GM23338 (cell line): ENCODE data around the gene ALPI. TPM values are rescaled to one million over a fixed set of nuclear protein-coding genes. Genes with fewer than 3 reads are reported as not detected.

ENCODE experiments used
- ATAC-seq: fragments of 200-7000 bp; cut with Tn5 transposase; 3 replicates; pipeline ENCODE4 v1.9.1; 2020
- DNase-seq: peaks from one replicate; pipeline ENCODE4 v3.0.0-alpha.2; 2015; ENCODE audit warnings: low spot score
- H2AFZ ChIP-seq: fragments of 200-600 bp; sonication (generic); 2 replicates; pipeline ENCODE4 v1.8.0; 2016; ENCODE audit warnings: antibody characterized with exemption, mild to moderate bottlenecking, moderate library complexity
- H3F3A ChIP-seq: fragments of 200-600 bp; sonication (generic); replicated peaks from 2 replicates; pipeline ENCODE4 v1.8.0; 2017; ENCODE audit warnings: antibody characterized with exemption, mixed run types, low read depth
- H3K27ac ChIP-seq: fragments of 200-600 bp; sonication (generic); 2 replicates; pipeline ENCODE4 v1.6.1; 2016; ENCODE audit warnings: low read depth
- H3K27me3 ChIP-seq: fragments of 200-600 bp; sonication (generic); 2 replicates; pipeline ENCODE4 v1.8.0; 2016; ENCODE audit warnings: mild to moderate bottlenecking, mixed run types, moderate library complexity; ENCODE audit not compliant: insufficient read depth
- H3K36me3 ChIP-seq: fragments of 200-600 bp; sonication (generic); 2 replicates; pipeline ENCODE4 v1.8.0; 2016; ENCODE audit warnings: mild to moderate bottlenecking; ENCODE audit not compliant: insufficient read depth
- H3K4me1 ChIP-seq: fragments of 200-600 bp; sonication (generic); 2 replicates; pipeline ENCODE4 v1.8.0; 2016; ENCODE audit warnings: mild to moderate bottlenecking, moderate library complexity; ENCODE audit not compliant: insufficient read depth
- H3K4me2 ChIP-seq: fragments of 200-600 bp; sonication (generic); 2 replicates; pipeline ENCODE4 v1.7.1; 2017; ENCODE audit warnings: mixed run types
- H3K4me3 ChIP-seq: fragments of 200-600 bp; sonication (generic); 2 replicates; pipeline ENCODE4 v1.6.1; 2016; ENCODE audit warnings: mixed run types
- H3K79me2 ChIP-seq: fragments of 200-600 bp; sonication (generic); replicated peaks from 2 replicates; pipeline ENCODE4 v1.8.0; 2017; ENCODE audit warnings: mild to moderate bottlenecking; ENCODE audit not compliant: insufficient read depth
- H3K9me2 ChIP-seq: fragments of 200-600 bp; sonication (generic); 2 replicates; pipeline ENCODE4 v1.8.0; 2017; ENCODE audit not compliant: insufficient read depth
- H4K20me1 ChIP-seq: fragments of 200-600 bp; sonication (generic); replicated peaks from 2 replicates; pipeline ENCODE4 v1.8.0; 2017; ENCODE audit warnings: mild to moderate bottlenecking; ENCODE audit not compliant: insufficient read depth
- H3K27ac Mint-ChIP-seq: 2 replicates; pipeline ENCODE4 v1.8.0; 2020; ENCODE audit warnings: inconsistent platforms, mild to moderate bottlenecking, moderate library complexity, mixed read lengths
- H3K27me3 Mint-ChIP-seq: 3 replicates; pipeline ENCODE4 v1.8.0; 2022; ENCODE audit warnings: low read depth, mild to moderate bottlenecking, moderate library complexity, mixed read lengths, inconsistent platforms; ENCODE audit not compliant: insufficient read depth, poor library complexity
- H3K36me3 Mint-ChIP-seq: 3 replicates; pipeline ENCODE4 v1.8.0; 2021; ENCODE audit warnings: low read depth, mild to moderate bottlenecking, inconsistent platforms, moderate library complexity, mixed read lengths
- H3K4me1 Mint-ChIP-seq: 3 replicates; pipeline ENCODE4 v1.8.0; 2020; ENCODE audit warnings: mild to moderate bottlenecking, inconsistent platforms, mixed read lengths
- H3K4me3 Mint-ChIP-seq: 3 replicates; pipeline ENCODE4 v1.8.0; 2021; ENCODE audit warnings: moderate library complexity, mild to moderate bottlenecking, inconsistent platforms, mixed read lengths
- H3K9me3 Mint-ChIP-seq: 3 replicates; pipeline ENCODE4 v1.8.0; 2020; ENCODE audit warnings: moderate library complexity, mild to moderate bottlenecking, inconsistent platforms, mixed read lengths
- CTCF ChIP-seq, 2 experiments: fragments of 200-600 bp in 1 of 2; sonication (generic) in 1 of 2; conservative IDR thresholded peaks; 2 replicates each; pipeline versions ENCODE4 v1.5.1 to v1.6.1; 2016 to 2017; ENCODE audit warnings: antibody characterized with exemption in 2 of 2, low read depth in 2 of 2, mild to moderate bottlenecking in 2 of 2, moderate library complexity in 1 of 2
- ETS1 ChIP-seq: IDR thresholded peaks from 2 replicates; pipeline ENCODE4 v1.6.1; 2016; ENCODE audit warnings: antibody characterized with exemption
- EZH2phosphoT487 ChIP-seq: fragments of 200-600 bp; sonication (generic); IDR thresholded peaks from one replicate; pipeline ENCODE4 v1.8.1; 2018; ENCODE audit warnings: antibody characterized with exemption; ENCODE audit not compliant: unreplicated experiment
- NANOG ChIP-seq: IDR thresholded peaks from 2 replicates; pipeline ENCODE4 v1.6.1; 2016; ENCODE audit warnings: antibody characterized with exemption, borderline replicate concordance
- STAT1 ChIP-seq: IDR thresholded peaks from one replicate; pipeline ENCODE4 v1.6.1; 2016; ENCODE audit warnings: antibody characterized with exemption; ENCODE audit not compliant: unreplicated experiment
- ZNF331 ChIP-seq: fragments of 250-450 bp; sonication (Bioruptor Pico); IDR thresholded peaks from 2 replicates; pipeline ENCODE4 v1.5.0; 2020; ENCODE audit warnings: low read depth, mild to moderate bottlenecking, moderate library complexity
- ZNF462 ChIP-seq: fragments of 250-450 bp; sonication (Bioruptor Pico); IDR thresholded peaks from 2 replicates; pipeline ENCODE4 v1.5.0; 2020; ENCODE audit warnings: mild to moderate bottlenecking, moderate library complexity
- polyA plus RNA-seq: library from polyadenylated mRNA; unstranded; fragments of >200 nt; fragmentation: Nextera tagmentation; extraction: Ambion mirVana; gene quantifications from 2 replicates; pipeline ENCODE4 v1.2.1, GENCODE V29; 2016
- total RNA-seq: library from RNA; depleted of rRNA; stranded (reverse); fragments of >200 nt; shearing (Covaris generic); gene quantifications from 2 replicates; pipeline ENCODE4 v1.2.3, GENCODE V29; 2014

The ALPI gene
- total and polyA plus RNA-seq, 2 experiments from 2014 or later = not detected

- no peak for TF ChIP-seq ZNF462 (CRISPR knock-in tag)
- TF ChIP-seq EZH2phosphoT487 = no peak
- no peak for TF ChIP-seq NANOG
- TF ChIP-seq STAT1 = no peak
- no peak for TF ChIP-seq ETS1
Observed at GRCh38 chr2:232489516-232490220, 33.7 kb downstream of the ALPI start (continued).

GRCh38 chr2:232490221-232491138, 34.5 kb downstream of the ALPI start:
- no peaks in the 10 kb centered on the region for H3K9me2 ChIP-seq
- TF ChIP-seq NANOG (no peak), ETS1 (no peak), CTCF (conservative IDR thresholded peaks at IDR 0.05; ENCODE audit: low read depth in 2 of 2) (no peak), ZNF331 (CRISPR knock-in tag) (no peak)

More at GRCh38 chr2:232490221-232491138, 34.5 kb downstream of the ALPI start:
- no peaks in the 10 kb centered on the region; the same call in 2 of the 3 replicates for H3K36me3 Mint-ChIP-seq
- ATAC-seq (no peak), DNase-seq (no peak)
- no peaks in the 10 kb centered on the region for H3K9me3 Mint-ChIP-seq
- Histone ChIP-seq H3K4me2 (no peak overlapping the region; the same call in 1 of the 2 replicates), H3K4me3 (no peak overlapping the region), H3K36me3 (no peaks in the 10 kb centered on the region), H3K79me2 (no peaks in the 10 kb centered on the region), H3K27me3 (peaks cover 44% of the 10 kb centered on the region), H3K27ac (no peak overlapping the region), H3F3A (0 out of 2 replicates have a peak, but pooled peaks cover 5% of the 10 kb centered on the region), H4K20me1 (no peaks in the 10 kb centered on the region), H3K4me1 (peaks cover 19% of the 10 kb centered on the region), H2AFZ (no peak overlapping the region)
- H3K27ac Mint-ChIP-seq = no peak overlapping the region
- no peak overlapping the region; the same call in 2 of the 3 replicates for H3K4me3 Mint-ChIP-seq
- H3K4me1 Mint-ChIP-seq = peaks cover 34% of the 10 kb centered on the region
- peaks cover 53% of the 10 kb centered on the region for H3K27me3 Mint-ChIP-seq
